ENCODE data around the gene PDE9A.

GRCh38 chr21:42798106-42798505, 144.7 kb downstream of the PDE9A start:
- TF ChIP-seq TAF1 (IDR thresholded peaks at IDR 0.05; ENCODE audit: low read depth, low read length) (no peak), POLR2A (IDR thresholded peaks at IDR 0.05; ENCODE audit: low read depth, low read length) (no peak), POLR2AphosphoS5 (IDR thresholded peaks at IDR 0.05; ENCODE audit: low read depth, low read length) (no peak), PAX5 (IDR thresholded peaks at IDR 0.05; ENCODE audit: insufficient read depth, low read length, severe bottlenecking) (no peak), SPI1 (IDR thresholded peaks at IDR 0.05; ENCODE audit: low read depth, low read length) (no peak)
